Pons (tissue), 1 donor: ENCODE data around the gene ITGB8.

Experiments
- DNase-seq: peaks from one replicate; pipeline ENCODE4 v3.0.0-alpha.2; 2016; ENCODE audit warnings: low spot score

The ITGB8 gene

GRCh38 chr7:20307901-20308300, 22.8 kb upstream of the ITGB8 start:
- DNase-seq = peak; percentile 53

GRCh38 chr7:20310301-20310700, 20.4 kb upstream of the ITGB8 start:
- DNase-seq = no peak

GRCh38 chr7:20310963-20311742, 19.5 kb upstream of the ITGB8 start:
- peak; percentile 48 for DNase-seq

- no peak for DNase-seq
These were observed 19.0 kb upstream of the ITGB8 start for GRCh38 chr7:20311743-20312042.

- no peak for DNase-seq
These were observed 18.1 kb upstream of the ITGB8 start for GRCh38 chr7:20312562-20312961.

GRCh38 chr7:20313626-20314025, 17.1 kb upstream of the ITGB8 start:
- no peak for DNase-seq

GRCh38 chr7:20314198-20314597, 16.5 kb upstream of the ITGB8 start:
- DNase-seq = no peak

GRCh38 chr7:20316706-20317105, 14.0 kb upstream of the ITGB8 start:
- DNase-seq = no peak

GRCh38 chr7:20317413-20317812, 13.3 kb upstream of the ITGB8 start:
- DNase-seq = no peak

GRCh38 chr7:20318933-20319332, 11.8 kb upstream of the ITGB8 start:
- no peak for DNase-seq

- DNase-seq = no peak
These were observed 10.4 kb upstream of the ITGB8 start for GRCh38 chr7:20320322-20320721.

GRCh38 chr7:20320786-20321185, 9.9 kb upstream of the ITGB8 start:
- DNase-seq = no peak

GRCh38 chr7:20323595-20323994, 7.1 kb upstream of the ITGB8 start:
- DNase-seq = no peak

- DNase-seq = no peak
These were observed 4.4 kb upstream of the ITGB8 start for GRCh38 chr7:20326342-20326741.

- DNase-seq = no peak
These were observed 3.6 kb upstream of the ITGB8 start for GRCh38 chr7:20327055-20327454.

GRCh38 chr7:20328027-20328426, 2.7 kb upstream of the ITGB8 start:
- no peak for DNase-seq

GRCh38 chr7:20328692-20329091, 2.0 kb upstream of the ITGB8 start:
- DNase-seq = no peak

GRCh38 chr7:20329389-20330238, 1.1 kb upstream of the ITGB8 start:
- DNase-seq = peak; percentile 91

GRCh38 chr7:20330928-20331909, 519 bp downstream of the ITGB8 start:
- peak; percentile 93 for DNase-seq

- DNase-seq = peak; percentile 49
These were observed 1.5 kb downstream of the ITGB8 start for GRCh38 chr7:20331910-20332813.

- DNase-seq = no peak
These were observed 7.6 kb downstream of the ITGB8 start for GRCh38 chr7:20338285-20338684.
